ENCODE results near the gene CUEDC1. TPM values are rescaled to one million over a fixed set of nuclear protein-coding genes. Genes with fewer than 3 reads are reported as not detected.

Gene CUEDC1
- total RNA-seq, 4 donors from 2014 or later: 35.7 to 60.3 (median 45.6) TPM

DNA sequence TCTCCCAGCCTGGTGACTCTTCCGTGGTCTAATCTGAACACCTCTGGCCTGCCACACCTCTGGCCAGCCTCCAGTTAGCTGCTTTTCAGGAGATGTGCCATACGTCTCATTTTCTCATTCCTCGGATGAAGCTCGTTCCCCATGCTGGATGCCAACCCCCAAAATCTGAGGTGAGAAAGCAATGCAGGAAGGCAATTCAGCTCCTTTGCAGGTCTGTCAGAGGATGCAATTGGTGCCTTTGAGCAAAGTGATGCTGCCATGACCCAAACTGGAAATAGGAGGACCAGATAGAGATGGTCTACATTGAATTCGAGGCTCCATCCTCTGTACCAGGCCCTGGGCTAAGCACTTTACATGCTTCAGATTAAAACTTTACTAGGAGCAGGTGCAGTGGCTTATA, 11.0 kb upstream of the CUEDC1 start:
- Histone ChIP-seq H3K4me1 (no peaks in the 10 kb centered on the region), H3K9me3 (no peaks in the 10 kb centered on the region), H3K27me3 (no peaks in the 10 kb centered on the region), H3K36me3 (peaks cover 0 to 3% of the 10 kb centered on the region in 2 donors), H3K27ac (no peak overlapping the region), H3K4me3 (no peak overlapping the region)
- WGBS, 2 donors (ENCODE audit: low coverage in 1 of 2): 65 to 100% methylated on average over 1 to 2 of the region's 5 CpGs
- no peak for TF ChIP-seq POLR2A (IDR thresholded peaks at IDR 0.05)
- no peak for TF ChIP-seq POLR2AphosphoS5 (IDR thresholded peaks at IDR 0.05)
- TF ChIP-seq EP300 (IDR thresholded peaks at IDR 0.05): no peak
- no peak for TF ChIP-seq CTCF (IDR thresholded peaks at IDR 0.05)
- no peak for ATAC-seq

- WGBS, 2 donors (ENCODE audit: low coverage in 1 of 2): 87 to 100% methylated on average over 3 to 10 of the region's 26 CpGs
- ATAC-seq: no peak
- Histone ChIP-seq H3K27ac (no peak overlapping the region), H3K4me3 (no peak overlapping the region), H3K36me3 (no peaks in the 10 kb centered on the region), H3K27me3 (no peaks in the 10 kb centered on the region), H3K4me1 (no peaks in the 10 kb centered on the region), H3K9me3 (no peaks in the 10 kb centered on the region)
- TF ChIP-seq EP300 (IDR thresholded peaks at IDR 0.05) (no peak), POLR2AphosphoS5 (IDR thresholded peaks at IDR 0.05) (no peak), POLR2A (IDR thresholded peaks at IDR 0.05) (no peak), CTCF (IDR thresholded peaks at IDR 0.05) (no peak)
Observed at GRCh38 chr17:57965521-57966160, 10.4 kb upstream of the CUEDC1 start.

GRCh38 chr17:57963149-57963511, 7.9 kb upstream of the CUEDC1 start:
- ATAC-seq: no peak
- 94 to 97% methylated on average over 5 of the region's 6 CpGs for WGBS, 2 donors (ENCODE audit: low coverage in 1 of 2)
- TF ChIP-seq POLR2A (IDR thresholded peaks at IDR 0.05): no peak
- no peak for TF ChIP-seq POLR2AphosphoS5 (IDR thresholded peaks at IDR 0.05)
- no peak for TF ChIP-seq EP300 (IDR thresholded peaks at IDR 0.05)
- no peak for TF ChIP-seq CTCF (IDR thresholded peaks at IDR 0.05)
- H3K36me3 ChIP-seq: no peaks in the 10 kb centered on the region
- no peak overlapping the region for H3K27ac ChIP-seq
- no peak overlapping the region for H3K4me3 ChIP-seq
- no peaks in the 10 kb centered on the region for H3K9me3 ChIP-seq
- no peaks in the 10 kb centered on the region for H3K27me3 ChIP-seq
- H3K4me1 ChIP-seq: no peaks in the 10 kb centered on the region

- 56 to 68% methylated on average over 5 to 6 of the region's 8 CpGs for WGBS, 2 donors (ENCODE audit: low coverage in 1 of 2)
- no peaks in the 10 kb centered on the region for H3K9me3 ChIP-seq
- H3K36me3 ChIP-seq: no peaks in the 10 kb centered on the region
- no peak overlapping the region for H3K27ac ChIP-seq
- H3K4me1 ChIP-seq: no peaks in the 10 kb centered on the region
- no peaks in the 10 kb centered on the region for H3K27me3 ChIP-seq
- no peak overlapping the region for H3K4me3 ChIP-seq
- no peak for ATAC-seq
- no peak for TF ChIP-seq CTCF (IDR thresholded peaks at IDR 0.05)
- no peak for TF ChIP-seq POLR2AphosphoS5 (IDR thresholded peaks at IDR 0.05)
- no peak for TF ChIP-seq POLR2A (IDR thresholded peaks at IDR 0.05)
- TF ChIP-seq EP300 (IDR thresholded peaks at IDR 0.05): no peak
Observed at GRCh38 chr17:57962279-57963148, 7.3 kb upstream of the CUEDC1 start.
